Caco-2 (cell line): ENCODE data around the gene PVALEF. TPM values are rescaled to one million over a fixed set of nuclear protein-coding genes. Genes with fewer than 3 reads are reported as not detected.

Source experiments
- BruUV-seq: library from RNA; stranded (reverse); fragments of 400-500 nt; replicated peaks from 2 replicates; lab custom pipeline; 2021; lab: Mats Ljungman, UMichigan
- CTCF ChIA-PET: fragments of 300-600 bp; sonication (Branson Sonifier 250); formaldehyde crosslinking; loops from one replicate; lab custom pipeline; 2022; ENCODE audit warnings: antibody characterized with exemption; lab: Charles Lee
- POLR2A ChIA-PET: fragments of 300-600 bp; sonication (Branson Sonifier 250); formaldehyde crosslinking; loops from one replicate; lab custom pipeline; 2022; ENCODE audit warnings: antibody characterized with exemption; lab: Charles Lee
- DNase-seq, 2 experiments: peaks; one replicate each; pipeline versions ENCODE4 v3.0.0 to v3.0.0-alpha.2; 2020 to 2022
- H3K27me3 ChIP-seq: replicated peaks from 2 replicates; pipeline ENCODE4 v1.6.0; 2011; ENCODE audit warnings: low read length; ENCODE audit not compliant: control insufficient read depth, insufficient read depth
- H3K36me3 ChIP-seq: 2 replicates; pipeline ENCODE4 v1.5.1; 2011; ENCODE audit warnings: low read length; ENCODE audit not compliant: control insufficient read depth, insufficient read depth
- H3K4me1 ChIP-seq: fragments of 250-450 bp; sonication (Bioruptor Pico); 2 replicates; pipeline ENCODE4 v1.5.1; 2020; ENCODE audit warnings: mild to moderate bottlenecking
- H3K4me3 ChIP-seq: 2 replicates; pipeline ENCODE4 v1.5.1; 2011; ENCODE audit warnings: low read depth, mild to moderate bottlenecking, control low read depth, low read length
- H3K9me3 ChIP-seq: fragments of 250-450 bp; sonication (Bioruptor Pico); 2 replicates; pipeline ENCODE4 v1.5.1; 2020; ENCODE audit warnings: mild to moderate bottlenecking, moderate library complexity
- H3K27ac Mint-ChIP-seq: one replicate; pipeline ENCODE4 v1.8.0; 2022; ENCODE audit warnings: mixed read lengths; ENCODE audit not compliant: unreplicated experiment
- H3K27me3 Mint-ChIP-seq: one replicate; pipeline ENCODE4 v1.8.0; 2022; ENCODE audit warnings: mixed read lengths; ENCODE audit not compliant: insufficient read depth, unreplicated experiment
- H3K36me3 Mint-ChIP-seq: one replicate; pipeline ENCODE4 v1.8.0; 2022; ENCODE audit warnings: mild to moderate bottlenecking, mixed read lengths; ENCODE audit not compliant: insufficient read depth, unreplicated experiment
- H3K4me1 Mint-ChIP-seq: one replicate; pipeline ENCODE4 v1.8.0; 2022; ENCODE audit warnings: low read depth, mixed read lengths; ENCODE audit not compliant: unreplicated experiment
- H3K4me3 Mint-ChIP-seq: one replicate; pipeline ENCODE4 v1.8.0; 2022; ENCODE audit warnings: mild to moderate bottlenecking, moderate library complexity, mixed read lengths; ENCODE audit not compliant: unreplicated experiment
- H3K9me3 Mint-ChIP-seq: one replicate; pipeline ENCODE4 v1.8.0; 2022; ENCODE audit warnings: mixed read lengths; ENCODE audit not compliant: unreplicated experiment
- CTCF ChIP-seq, 2 experiments: fragments of 200-600 bp in 1 of 2; IDR thresholded peaks; 1 replicate in 1 of 2; 2 replicates in 1 of 2; pipeline versions ENCODE4 v1.5.1 to v1.8.0; 2011 to 2022; ENCODE audit warnings: antibody characterized with exemption in 1 of 2, control low read depth in 1 of 2, inconsistent platforms in 1 of 2, low read depth in 1 of 2, low read length in 1 of 2, mild to moderate bottlenecking in 1 of 2, moderate library complexity in 1 of 2; ENCODE audit not compliant: insufficient read depth in 1 of 2, severe bottlenecking in 1 of 2, unreplicated experiment in 1 of 2
- intact Hi-C: fragments of 100-400 bp; cut with micrococcal nuclease; formaldehyde crosslinking; loops from one replicate; pipeline ENCODE4 v1.10.0; 2022; ENCODE audit not compliant: unreplicated experiment
- total RNA-seq: library from RNA; stranded (reverse); gene quantifications from 2 replicates; pipeline ENCODE4 v1.2.3, GENCODE V29; 2022

The PVALEF gene
- total RNA-seq, 1 experiment from 2014 or later: not detected

- no peaks in the 10 kb centered on the region for H3K9me3 ChIP-seq
- H3K9me3 Mint-ChIP-seq: no peaks in the 10 kb centered on the region
- H3K27ac Mint-ChIP-seq: no peak overlapping the region
- BruUV-seq: no TSS peak
- POLR2A ChIA-PET: no interaction called here
- intact Hi-C loops: no loop called here
- peaks cover 22% of the 10 kb centered on the region for H3K4me1 ChIP-seq
- no peaks in the 10 kb centered on the region for H3K4me1 Mint-ChIP-seq
- no peak for DNase-seq
- no peak overlapping the region for H3K4me3 ChIP-seq
- TF ChIP-seq CTCF (IDR thresholded peaks at IDR 0.05; ENCODE audit: insufficient read depth in 1 of 2, low read depth in 1 of 2, low read length in 1 of 2, severe bottlenecking in 1 of 2, unreplicated experiment in 1 of 2): no peak
- H3K36me3 ChIP-seq: no peaks in the 10 kb centered on the region
- H3K4me3 Mint-ChIP-seq: no peak overlapping the region
- H3K27me3 Mint-ChIP-seq: no peaks in the 10 kb centered on the region
- no peaks in the 10 kb centered on the region for H3K27me3 ChIP-seq
- H3K36me3 Mint-ChIP-seq: peaks cover 7% of the 10 kb centered on the region
- CTCF ChIA-PET: interaction anchor here (0.6 kb wide), 1 partner anchor 1642 kb away, joined by 3 read pairs; no protein-coding TSS in a partner anchor
Observed at GRCh38 chr17:81162491-81162890, 2.8 kb upstream of the PVALEF start.

- Mint-ChIP-seq H3K4me1 (no peaks in the 10 kb centered on the region), H3K27me3 (no peaks in the 10 kb centered on the region), H3K9me3 (no peaks in the 10 kb centered on the region), H3K36me3 (peaks cover 8% of the 10 kb centered on the region), H3K4me3 (no peak overlapping the region), H3K27ac (no peak overlapping the region)
- no TSS peak for BruUV-seq
- POLR2A ChIA-PET: no interaction called here
- no peak for TF ChIP-seq CTCF (IDR thresholded peaks at IDR 0.05; ENCODE audit: insufficient read depth in 1 of 2, low read depth in 1 of 2, low read length in 1 of 2, severe bottlenecking in 1 of 2, unreplicated experiment in 1 of 2)
- CTCF ChIA-PET: interaction anchor here (0.6 kb wide), 1 partner anchor 1643 kb away, joined by 3 read pairs; no protein-coding TSS in a partner anchor
- Histone ChIP-seq H3K9me3 (no peaks in the 10 kb centered on the region), H3K27me3 (no peaks in the 10 kb centered on the region), H3K36me3 (no peaks in the 10 kb centered on the region), H3K4me1 (peaks cover 22% of the 10 kb centered on the region), H3K4me3 (no peak overlapping the region)
- intact Hi-C loops: no loop called here
- DNase-seq: no peak
Observed at GRCh38 chr17:81163051-81163695, 2.1 kb upstream of the PVALEF start.

GRCh38 chr17:81163703-81164370 is 1.5 kb upstream of the PVALEF start:
- Histone ChIP-seq H3K4me3 (no peak overlapping the region), H3K4me1 (peaks cover 22% of the 10 kb centered on the region), H3K27me3 (no peaks in the 10 kb centered on the region), H3K9me3 (no peaks in the 10 kb centered on the region), H3K36me3 (no peaks in the 10 kb centered on the region)
- Mint-ChIP-seq H3K27me3 (no peaks in the 10 kb centered on the region), H3K4me3 (no peak overlapping the region), H3K27ac (no peak overlapping the region), H3K36me3 (peaks cover 8% of the 10 kb centered on the region), H3K9me3 (no peaks in the 10 kb centered on the region), H3K4me1 (no peaks in the 10 kb centered on the region)
- intact Hi-C loops: no loop called here
- POLR2A ChIA-PET: no interaction called here
- CTCF ChIA-PET: no interaction called here
- TF ChIP-seq CTCF (IDR thresholded peaks at IDR 0.05; ENCODE audit: insufficient read depth in 1 of 2, low read depth in 1 of 2, low read length in 1 of 2, severe bottlenecking in 1 of 2, unreplicated experiment in 1 of 2): no peak
- no peak for DNase-seq
- BruUV-seq: no TSS peak
